H1 (cell line): ENCODE results near the gene MOCS1. TPM values are rescaled to one million over a fixed set of nuclear protein-coding genes. Genes with fewer than 3 reads are reported as not detected.

Source experiments
- CTCF ChIA-PET: fragments of 300-600 bp; sonication (Branson Sonifier 250); formaldehyde crosslinking; loops from one replicate; lab custom pipeline; 2021; ENCODE audit not compliant: partially characterized antibody; lab: Charles Lee
- POLR2A ChIA-PET: fragments of 300-600 bp; sonication (Branson Sonifier 250); formaldehyde crosslinking; loops from one replicate; lab custom pipeline; 2021; ENCODE audit warnings: inconsistent platforms; ENCODE audit not compliant: partially characterized antibody; lab: Charles Lee
- DNase-seq, 2 experiments: peaks; one replicate each; pipeline versions ENCODE4 v3.0.0 to v3.0.0-alpha.2; 2010 to 2022; ENCODE audit warnings: low spot score in 2 of 2, low read depth in 1 of 2, mixed read lengths in 1 of 2
- FAIRE-seq: peaks from 2 replicates; lab custom pipeline; 2011; peaks lifted over from hg19 to GRCh38; lab: Jason Lieb, UNC
- H2AFZ ChIP-seq: 2 replicates; pipeline ENCODE4 v1.8.1; 2012; ENCODE audit warnings: low read length, inconsistent platforms
- H2AK5ac ChIP-seq: 2 replicates; pipeline ENCODE4 v1.6.1; 2013; ENCODE audit warnings: low read depth, low read length
- H2BK120ac ChIP-seq: replicated peaks from 2 replicates; pipeline ENCODE3; 2013; ENCODE audit warnings: low read depth, low read length, inconsistent platforms
- H2BK12ac ChIP-seq: 2 replicates; pipeline ENCODE4 v1.6.1; 2013; ENCODE audit warnings: low read depth, low read length
- H2BK15ac ChIP-seq: 2 replicates; pipeline ENCODE4 v1.6.1; 2013; ENCODE audit warnings: low read length
- H2BK20ac ChIP-seq: 2 replicates; pipeline ENCODE4 v1.6.1; 2013; ENCODE audit warnings: low read length
- H2BK5ac ChIP-seq: 2 replicates; pipeline ENCODE4 v1.6.1; 2013; ENCODE audit warnings: low read depth, low read length
- H3K14ac ChIP-seq: 2 replicates; pipeline ENCODE4 v1.6.1; 2013; ENCODE audit warnings: inconsistent platforms; ENCODE audit not compliant: insufficient read length
- H3K18ac ChIP-seq: 2 replicates; pipeline ENCODE4 v1.6.1; 2013; ENCODE audit warnings: low read length; ENCODE audit errors: extremely low read depth
- H3K23ac ChIP-seq: 2 replicates; pipeline ENCODE4 v1.6.1; 2013; ENCODE audit warnings: inconsistent platforms; ENCODE audit not compliant: insufficient read length
- H3K23me2 ChIP-seq: 2 replicates; pipeline ENCODE4 v1.6.1; 2013; ENCODE audit warnings: low read depth, low read length
- H3K27ac ChIP-seq: 2 replicates; pipeline ENCODE4 v1.6.1; 2011; ENCODE audit warnings: low read depth, low read length, inconsistent platforms
- H3K27me3 ChIP-seq, 4 experiments: replicated peaks in 1 of 4; 1 replicate in 1 of 4; 2 replicates in 3 of 4; pipeline versions ENCODE4 v1.6.1 to v1.8.1; 2011 to 2013; ENCODE audit warnings: low read length in 3 of 4, mild to moderate bottlenecking in 3 of 4, inconsistent platforms in 2 of 4, mixed read lengths in 2 of 4, moderate library complexity in 1 of 4; ENCODE audit not compliant: control insufficient read depth in 3 of 4, insufficient read depth in 3 of 4; ENCODE audit errors: extremely low read depth in 1 of 4
- H3K36me3 ChIP-seq, 4 experiments: 2 replicates each; pipeline versions ENCODE4 v1.6.1 to v1.8.1; 2011 to 2013; ENCODE audit warnings: mild to moderate bottlenecking in 4 of 4, low read length in 3 of 4, moderate library complexity in 2 of 4, control low read depth in 1 of 4, inconsistent platforms in 1 of 4; ENCODE audit not compliant: insufficient read depth in 4 of 4, control insufficient read depth in 2 of 4
- H3K4ac ChIP-seq: replicated peaks from 2 replicates; pipeline ENCODE3; 2013; ENCODE audit warnings: low read length, low read depth, mixed read lengths, inconsistent platforms; ENCODE audit not compliant: insufficient read length
- H3K4me1 ChIP-seq, 4 experiments: replicated peaks in 1 of 4; 1 replicate in 1 of 4; 2 replicates in 3 of 4; pipeline versions ENCODE4 v1.6.1 to v1.8.1; 2011 to 2013; ENCODE audit warnings: low read length in 3 of 4, inconsistent platforms in 2 of 4, mixed read lengths in 1 of 4; ENCODE audit not compliant: insufficient read depth in 4 of 4, control insufficient read depth in 3 of 4
- H3K4me2 ChIP-seq, 2 experiments: 2 replicates each; pipeline versions ENCODE4 v1.6.1 to v1.8.1; 2011 to 2013; ENCODE audit warnings: low read depth in 2 of 2, low read length in 2 of 2, control low read depth in 1 of 2, inconsistent platforms in 1 of 2, mild to moderate bottlenecking in 1 of 2; ENCODE audit not compliant: insufficient read depth in 1 of 2
- H3K4me3 ChIP-seq, 4 experiments: fragments of 200-600, 300-600 bp in 1 of 4; sonication (generic), shearing (Covaris generic), sonication (Bioruptor Twin) in 1 of 4; 2 replicates each; pipeline versions ENCODE4 v1.5.1 to v1.8.1; 2011 to 2016; ENCODE audit warnings: low read length in 4 of 4, low read depth in 3 of 4, control low read depth in 2 of 4, inconsistent platforms in 2 of 4, mild to moderate bottlenecking in 2 of 4, mixed read lengths in 1 of 4, moderate library complexity in 1 of 4; ENCODE audit not compliant: insufficient read depth in 2 of 4; ENCODE audit errors: extremely low read depth in 1 of 4
- H3K56ac ChIP-seq: replicated peaks from 2 replicates; pipeline ENCODE3; 2013; ENCODE audit warnings: low read depth, mild to moderate bottlenecking, mixed read lengths, low read length, inconsistent platforms; ENCODE audit not compliant: insufficient read length
- H3K79me1 ChIP-seq: 2 replicates; pipeline ENCODE4 v1.6.1; 2013; ENCODE audit warnings: low read depth, low read length, control low read depth
- H3K79me2 ChIP-seq, 2 experiments: 2 replicates each; pipeline versions ENCODE4 v1.6.1 to v1.8.1; 2012 to 2013; ENCODE audit warnings: low read length in 2 of 2, mild to moderate bottlenecking in 2 of 2, inconsistent platforms in 1 of 2; ENCODE audit not compliant: insufficient read depth in 2 of 2, control insufficient read depth in 1 of 2
- H3K9ac ChIP-seq, 4 experiments: replicated peaks in 1 of 4; 1 replicate in 1 of 4; 2 replicates in 3 of 4; pipeline versions ENCODE4 v1.6.1 to v1.8.1; 2011 to 2013; ENCODE audit warnings: low read depth in 3 of 4, low read length in 3 of 4, control low read depth in 2 of 4, mild to moderate bottlenecking in 2 of 4, moderate library complexity in 2 of 4, inconsistent platforms in 1 of 4; ENCODE audit errors: extremely low read depth in 1 of 4
- H3K9me3 ChIP-seq, 2 experiments: 2 replicates each; pipeline versions ENCODE4 v1.6.1 to v1.8.1; 2012 to 2013; ENCODE audit warnings: mild to moderate bottlenecking in 2 of 2, moderate library complexity in 2 of 2, control low read depth in 1 of 2, inconsistent platforms in 1 of 2, low read depth in 1 of 2, low read length in 1 of 2, mixed read lengths in 1 of 2; ENCODE audit not compliant: insufficient read depth in 2 of 2
- H4K20me1 ChIP-seq, 2 experiments: replicated peaks in 1 of 2; 2 replicates each; pipeline versions ENCODE3 to v1.8.1; 2011 to 2013; ENCODE audit warnings: inconsistent platforms in 2 of 2, low read length in 2 of 2, mild to moderate bottlenecking in 1 of 2; ENCODE audit not compliant: insufficient read depth in 2 of 2, control insufficient read depth in 1 of 2
- H4K5ac ChIP-seq: 2 replicates; pipeline ENCODE4 v1.6.1; 2013; ENCODE audit warnings: low read length, low read depth, mixed read lengths, inconsistent platforms; ENCODE audit not compliant: insufficient read length
- H4K8ac ChIP-seq: 2 replicates; pipeline ENCODE4 v1.8.0; 2013; ENCODE audit warnings: mild to moderate bottlenecking, moderate library complexity, low read length, inconsistent platforms; ENCODE audit not compliant: insufficient read depth; ENCODE audit errors: extremely low read depth
- H4K91ac ChIP-seq: replicated peaks from 2 replicates; pipeline ENCODE3; 2013; ENCODE audit warnings: low read length, mixed read lengths, inconsistent platforms; ENCODE audit not compliant: insufficient read length
- CEBPB ChIP-seq: IDR thresholded peaks from 2 replicates; pipeline ENCODE4 v1.6.1; 2012; ENCODE audit warnings: low read depth, low read length
- CREB1 ChIP-seq: IDR thresholded peaks from 2 replicates; pipeline ENCODE4 v1.6.1; 2012; ENCODE audit warnings: inconsistent platforms
- HDAC6 ChIP-seq: IDR thresholded peaks from one replicate; pipeline ENCODE4 v1.7.1; 2012; ENCODE audit warnings: low read depth, mild to moderate bottlenecking, inconsistent platforms, low read length, moderate library complexity
- JUND ChIP-seq: IDR thresholded peaks from 2 replicates; pipeline ENCODE4 v1.6.1; 2011; ENCODE audit warnings: mild to moderate bottlenecking, improper control_type of control experiment, low read length
- KDM5A ChIP-seq: fragments of 200-600 bp; IDR thresholded peaks from 2 replicates; pipeline ENCODE4 v1.7.1; 2012; ENCODE audit warnings: mild to moderate bottlenecking, low read length, inconsistent platforms, mixed read lengths
- POLR2A ChIP-seq, 2 experiments: IDR thresholded peaks; 1 replicate in 1 of 2; 2 replicates in 1 of 2; pipeline ENCODE4 v1.6.1; 2011; ENCODE audit warnings: low read depth in 2 of 2, low read length in 2 of 2, mild to moderate bottlenecking in 2 of 2; ENCODE audit errors: control extremely low read depth in 1 of 2
- RBBP5 ChIP-seq: IDR thresholded peaks from 2 replicates; pipeline ENCODE4 v1.7.1; 2012; ENCODE audit warnings: low read depth, mild to moderate bottlenecking, inconsistent platforms, low read length, moderate library complexity, borderline replicate concordance
- RNF2 ChIP-seq: fragments of 200-900, 300-1000 bp; sonication (generic); IDR thresholded peaks from 2 replicates; pipeline ENCODE4 v1.7.1; 2016; ENCODE audit warnings: borderline replicate concordance, low read depth, mild to moderate bottlenecking, antibody characterized with exemption, low read length; ENCODE audit not compliant: poor library complexity, severe bottlenecking; ENCODE audit errors: missing control alignments
- RXRA ChIP-seq: IDR thresholded peaks from 2 replicates; pipeline ENCODE4 v1.6.1; 2011; ENCODE audit warnings: low read depth, mild to moderate bottlenecking, low read length, moderate library complexity; ENCODE audit not compliant: insufficient read depth
- SAP30 ChIP-seq: fragments of 300-600 bp; sonication (generic); IDR thresholded peaks from 2 replicates; pipeline ENCODE4 v1.7.1; 2012; ENCODE audit warnings: low read length, moderate library complexity, mild to moderate bottlenecking, inconsistent platforms; ENCODE audit not compliant: insufficient read depth, insufficient replicate concordance
- SIX5 ChIP-seq: IDR thresholded peaks from 2 replicates; pipeline ENCODE4 v1.6.1; 2011; ENCODE audit warnings: mild to moderate bottlenecking, low read depth, low read length
- SP1 ChIP-seq: IDR thresholded peaks from 2 replicates; pipeline ENCODE4 v1.6.1; 2011; ENCODE audit warnings: low read depth, low read length
- TEAD4 ChIP-seq: IDR thresholded peaks from 2 replicates; pipeline ENCODE4 v1.6.1; 2012; ENCODE audit warnings: low read depth, low read length, inconsistent platforms, mixed read lengths
- WGBS, 2 experiments: shearing (Covaris generic) in 1 of 2; methylation state at CpG; one replicate each; pipeline versions ENCODE4 v1.1.6 to v1.1.7; 2013 to 2015; ENCODE audit warnings: low lambda C conversion rate in 2 of 2, mixed read lengths in 2 of 2, inconsistent platforms in 1 of 2, low coverage in 1 of 2, missing lambda C conversion rate in 1 of 2; ENCODE audit not compliant: insufficient replicate concordance in 2 of 2, insufficient coverage in 1 of 2, insufficient read length in 1 of 2; ENCODE audit errors: extremely low coverage in 1 of 2, missing lambda C conversion rate in 1 of 2; 5-methylcytosine and 5-hydroxymethylcytosine counted together
- polyA plus RNA-seq, 7 experiments: library from polyadenylated mRNA; depleted of rRNA in 3 of 7; stranded (reverse) in 5 of 7; unstranded in 2 of 7; fragments of >200 nt in 5 of 7; fragments of 200-250 nt in 2 of 7; gene quantifications; 1 replicate in 5 of 7; 2 replicates in 1 of 7; 4 replicates in 1 of 7; pipeline versions ENCODE4 v1.2.1 to v1.2.3, GENCODE V29; 2011 to 2013; ENCODE audit warnings: missing spikeins in 2 of 7, mixed read lengths in 2 of 7
- total RNA-seq: library from RNA; stranded (reverse); fragmentation: NEBNext Ultra II Directional; extraction: Animal tissue kit (Norgen Biotek cat#: 25700); gene quantifications from 2 replicates; pipeline ENCODE4 v1.2.1, GENCODE V29; 2021
- TF ChIP-seq, protein P1 (sequence below): IDR thresholded peaks from 2 replicates; pipeline ENCODE4 v1.6.1; 2012; ENCODE audit warnings: inconsistent platforms

MOCS1 gene
- total and polyA plus RNA-seq, 2 of the 8 experiments (the other 6 are each of a cell fraction or from before 2014, with no cell fraction given), result 13.4 to 19.7 TPM

DNA sequence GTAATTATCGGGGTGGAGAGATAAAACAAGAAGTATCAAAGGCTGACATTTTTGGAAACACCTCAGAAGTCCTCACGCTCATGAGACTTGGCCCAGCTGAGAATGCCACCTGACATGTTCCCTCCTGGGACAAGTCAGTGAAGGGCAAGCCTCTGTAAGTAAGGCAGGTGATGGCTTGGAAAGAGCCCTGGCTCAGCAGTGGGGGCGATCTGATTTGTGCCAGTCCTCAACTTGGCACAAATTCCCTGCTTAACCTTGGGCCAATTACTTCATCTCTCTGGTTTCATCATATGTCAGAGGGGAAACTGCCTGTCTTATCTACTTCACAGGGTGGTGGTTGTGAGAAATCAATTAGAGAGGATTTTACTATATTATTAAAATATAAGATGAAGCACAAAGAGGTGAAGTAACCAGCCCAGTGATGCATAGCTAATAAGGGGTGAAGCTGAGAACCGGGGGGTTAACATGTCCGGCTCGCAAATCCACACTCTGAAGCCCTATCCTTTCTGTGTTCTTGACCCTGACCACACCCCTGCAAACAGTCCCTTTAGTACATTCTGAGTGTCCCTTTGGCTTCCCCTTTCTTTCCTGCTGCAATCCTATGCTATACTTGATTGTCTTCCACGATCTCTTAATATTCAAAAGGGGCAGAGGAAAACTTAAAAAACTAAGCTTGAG, 8.8 kb upstream of the MOCS1 start:
- Histone ChIP-seq H3K36me3 (no peaks in the 10 kb centered on the region), H3K4me2 (no peak overlapping the region), H4K8ac (no peak overlapping the region), H2BK15ac (no peak overlapping the region), H3K9me3 (no peaks in the 10 kb centered on the region), H3K14ac (no peak overlapping the region), H3K79me2 (no peaks in the 10 kb centered on the region), H4K5ac (no peak overlapping the region), H3K9ac (no peak overlapping the region), H3K23me2 (no peaks in the 10 kb centered on the region), H3K27ac (no peak overlapping the region), H2BK120ac (no peak overlapping the region), H4K91ac (no peak overlapping the region), H3K23ac (no peak overlapping the region), H3K79me1 (no peaks in the 10 kb centered on the region), H3K4me3 (no peak overlapping the region), H4K20me1 (no peaks in the 10 kb centered on the region), H2AK5ac (no peak overlapping the region), H3K4ac (no peak overlapping the region), H2BK5ac (no peak overlapping the region), H2BK12ac (no peak overlapping the region), H2AFZ (no peak overlapping the region), H3K18ac (no peak overlapping the region), H3K4me1 (peaks cover 5 to 21% (median 12%) of the 10 kb centered on the region in 4 experiments; a peak in 6 of 7 replicates), H2BK20ac (no peak overlapping the region), H3K56ac (no peak overlapping the region), H3K27me3 (no peaks in the 10 kb centered on the region)
- WGBS, 2 experiments, result 93% methylated on average over 7 of the region's 7 CpGs; no CpG with 5 or more reads in 1 of the 2 experiments
- POLR2A ChIA-PET, result no interaction called here
- CTCF ChIA-PET, result no interaction called here
- FAIRE-seq, result no peak
- DNase-seq, result no peak
- TF ChIP-seq, protein P1, sequence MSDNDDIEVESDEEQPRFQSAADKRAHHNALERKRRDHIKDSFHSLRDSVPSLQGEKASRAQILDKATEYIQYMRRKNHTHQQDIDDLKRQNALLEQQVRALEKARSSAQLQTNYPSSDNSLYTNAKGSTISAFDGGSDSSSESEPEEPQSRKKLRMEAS, result no peak
- TF ChIP-seq RBBP5 (no peak), RNF2 (no peak), SAP30 (no peak), KDM5A (no peak), JUND (no peak), TEAD4 (no peak), SIX5 (no peak), HDAC6 (no peak), SP1 (no peak), POLR2A (IDR thresholded peaks at IDR 0.05; ENCODE audit: control extremely low read depth in 1 of 2, low read depth in 2 of 2, low read length in 2 of 2) (no peak), RXRA (no peak), CREB1 (no peak), CEBPB (no peak)
